ENCODE data around the gene CLPTM1.
"Not testable (repeated sequence)": the region's sequence is repeated elsewhere in the genome, so short reads cannot be mapped to it uniquely, and the experiment has no call there.

Gene CLPTM1

DNA sequence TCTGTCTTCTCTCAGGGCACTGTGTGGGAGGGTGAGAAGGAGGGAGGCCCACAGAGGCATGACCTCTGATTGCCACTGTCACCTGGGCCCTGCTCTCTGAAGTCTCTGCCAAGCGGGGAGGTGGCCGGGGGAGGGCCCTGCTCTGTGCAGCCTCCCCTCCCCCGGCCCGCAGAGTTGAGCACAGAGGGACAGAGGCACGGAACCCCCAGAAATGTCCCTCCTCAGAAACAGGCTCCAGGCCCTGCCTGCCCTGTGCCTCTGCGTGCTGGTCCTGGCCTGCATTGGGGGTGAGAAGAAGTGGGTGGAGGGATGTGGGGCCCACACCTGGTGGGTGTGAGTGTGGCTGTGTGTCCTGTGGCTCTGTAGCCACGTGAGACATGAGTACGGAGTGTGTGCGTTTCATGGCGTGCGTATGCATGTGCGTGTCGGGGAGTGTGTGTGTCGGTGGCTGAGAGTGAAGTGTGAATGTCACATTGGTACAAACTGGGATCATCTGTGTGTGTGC is 13.1 kb upstream of the CLPTM1 start, which contains the start of gene APOC4:
TSS of gene APOC4 (plus strand) at position 171 of the 505 bp plus-strand sequence. CDS start at position 212, 41 bp downstream.
- DNase-seq = no peak

GRCh38 chr19:44943801-44944249 is 11.4 kb upstream of the CLPTM1 start:
- DNase-seq = peak; percentile 46

DNA sequence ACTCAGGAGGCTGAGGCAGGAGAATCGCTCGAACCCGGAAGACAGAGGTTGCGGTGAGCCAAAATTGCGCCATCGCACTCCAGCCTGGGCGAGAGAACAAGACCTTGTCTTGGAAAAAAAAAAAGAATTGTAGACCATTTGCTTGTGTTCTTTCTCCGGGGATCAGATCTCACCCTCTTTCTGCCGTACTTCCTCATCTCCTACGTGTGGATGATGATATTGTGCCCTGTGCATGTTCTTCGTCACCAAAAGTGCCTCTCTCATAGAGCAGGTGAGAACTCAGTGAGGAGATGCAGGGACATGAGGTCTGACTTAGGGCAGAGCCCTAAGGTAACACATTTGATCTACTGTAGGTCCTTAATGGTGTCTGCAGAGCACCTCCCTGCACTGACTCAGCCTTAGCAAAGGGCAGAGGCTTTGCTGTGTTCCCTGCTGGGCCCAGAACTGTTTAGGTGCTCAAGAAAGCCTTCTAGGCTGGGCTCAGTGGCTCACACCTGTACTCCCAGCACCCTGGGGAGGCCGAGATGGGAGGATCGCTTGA is 8.1 kb upstream of the CLPTM1 start:
- no peak for DNase-seq

DNA sequence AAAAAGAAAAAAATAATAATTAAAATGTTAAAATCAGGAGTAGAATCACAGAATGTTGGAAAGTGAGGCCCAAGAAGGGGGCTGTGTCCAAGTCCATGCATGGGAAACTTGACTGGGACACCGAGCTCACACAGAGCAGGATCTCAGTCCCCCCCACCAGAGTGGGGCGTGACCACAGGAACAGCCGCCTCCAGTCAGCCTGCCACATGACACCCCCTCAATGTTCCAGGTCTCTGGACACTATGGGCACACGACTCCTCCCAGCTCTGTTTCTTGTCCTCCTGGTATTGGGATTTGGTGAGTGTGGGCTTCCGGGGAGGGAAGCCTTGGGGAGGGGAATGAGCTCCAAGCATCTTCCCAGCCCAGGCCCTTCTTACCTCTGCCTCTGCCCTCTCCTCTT is 6.9 kb upstream of the CLPTM1 start:
- no peak for DNase-seq

- DNase-seq = no peak
Observed at GRCh38 chr19:44948763-44949374, 6.3 kb upstream of the CLPTM1 start.

DNA sequence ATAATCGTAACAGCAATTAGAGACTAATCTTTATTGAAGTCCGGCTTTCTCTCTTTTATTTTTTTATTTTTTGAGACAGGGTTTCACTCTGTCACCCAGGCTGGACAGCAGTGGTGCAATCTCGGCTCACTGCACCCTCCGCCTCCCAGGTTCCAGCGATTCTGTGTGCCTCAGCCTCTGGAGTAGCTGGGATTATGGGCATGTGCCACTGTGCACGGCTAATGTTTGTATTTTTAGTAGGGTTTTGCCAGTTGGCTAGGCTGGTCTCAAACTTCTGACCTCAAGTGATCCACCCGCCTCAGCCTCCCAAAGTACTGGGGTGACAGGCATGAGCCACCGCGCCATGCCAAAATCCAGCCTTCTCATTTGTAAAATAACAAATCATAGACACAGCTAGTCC is 5.6 kb upstream of the CLPTM1 start:
- DNase-seq = no peak

DNA sequence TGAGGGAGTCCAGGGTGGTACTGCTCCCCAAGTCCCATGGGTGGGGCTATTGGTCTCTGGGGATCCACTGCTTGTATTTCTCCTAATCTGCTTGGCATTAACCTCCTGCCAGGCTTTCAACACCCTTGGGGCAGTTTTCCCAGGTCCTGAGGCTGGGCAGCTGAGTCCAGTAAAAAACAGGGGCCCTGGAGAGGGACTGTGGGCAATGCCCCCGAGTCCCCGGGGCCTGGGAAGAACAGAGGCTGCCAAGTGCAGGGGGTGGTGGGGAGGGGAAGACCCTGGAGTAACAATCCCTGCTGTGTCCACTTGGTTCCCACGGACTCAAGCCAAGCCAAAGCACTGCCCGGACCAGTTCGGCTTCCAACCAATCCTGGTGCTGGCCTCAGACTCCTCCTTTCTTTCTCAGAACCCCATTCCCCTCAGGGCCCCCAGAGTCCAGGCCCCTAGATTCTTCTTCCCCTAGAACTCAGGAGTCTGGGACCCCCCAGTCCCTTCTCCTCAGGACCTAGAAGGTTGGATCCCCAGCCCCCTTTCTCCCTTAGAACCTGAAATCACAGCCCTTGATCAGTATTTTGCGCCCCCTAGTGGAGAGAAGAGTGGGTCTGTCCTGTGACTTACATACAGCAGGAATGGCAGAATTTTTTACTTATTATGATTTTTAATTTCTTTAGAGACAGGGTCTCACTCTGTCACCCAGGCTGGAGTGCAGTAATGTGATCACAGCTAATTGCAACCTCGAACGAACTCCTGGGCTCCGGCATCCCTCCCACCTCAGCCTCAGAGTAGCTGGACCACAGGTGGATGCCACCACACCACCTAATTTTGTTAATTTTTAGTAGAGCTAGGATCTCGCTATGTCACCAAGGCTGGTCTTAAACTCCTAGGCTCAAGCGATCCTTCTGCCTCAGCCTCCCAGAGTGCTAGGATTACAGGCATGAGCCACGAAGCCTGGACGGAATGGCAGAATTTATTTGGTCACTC is 3.7 kb upstream of the CLPTM1 start:
- DNase-seq = peak; percentile 89

- no peak for DNase-seq
Observed at GRCh38 chr19:44954278-44954648, 917 bp upstream of the CLPTM1 start.

DNA sequence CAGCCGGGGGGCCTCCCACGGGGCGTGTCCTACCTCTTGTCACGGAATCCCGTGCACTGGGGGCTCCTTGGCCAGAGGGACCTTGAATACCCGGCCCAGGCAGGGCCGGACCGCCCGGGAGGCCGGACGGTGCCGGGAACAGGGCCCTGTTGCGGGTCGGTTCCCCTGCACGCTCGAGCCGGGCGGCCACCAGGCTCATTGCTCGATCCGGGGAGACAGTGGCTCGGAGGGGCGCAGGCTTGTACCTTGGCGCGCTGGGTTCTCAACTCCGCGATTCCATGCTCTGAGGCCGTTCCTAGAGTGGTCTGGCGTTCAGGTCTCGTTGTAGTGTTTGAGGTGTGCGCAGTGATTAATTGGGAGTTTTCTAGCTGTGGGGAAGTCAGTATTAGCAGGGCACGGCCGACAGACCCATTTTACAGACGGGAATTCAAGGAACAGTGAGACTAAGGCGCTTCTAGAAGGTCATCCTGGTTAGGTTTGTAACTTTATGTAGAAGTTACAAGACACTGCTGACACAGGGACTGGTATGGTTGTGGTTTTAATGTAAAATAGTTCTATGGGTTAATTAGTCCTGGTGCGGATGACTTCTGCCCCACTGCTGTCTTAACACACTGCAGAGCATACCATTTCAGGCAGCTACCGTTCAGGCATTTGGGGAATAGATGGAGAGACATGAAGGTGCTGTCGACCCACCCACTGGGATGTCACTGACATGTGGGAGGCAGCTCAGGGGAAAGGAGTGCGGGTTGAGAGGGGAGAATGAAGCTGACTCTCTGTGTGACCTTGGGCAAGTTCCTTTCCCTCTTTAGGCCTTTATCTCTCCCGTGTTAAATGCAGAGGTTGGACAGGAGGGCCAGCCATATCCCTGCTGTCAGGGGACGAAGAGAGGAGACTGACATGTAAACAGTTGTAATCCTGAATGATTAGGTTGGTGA is 592 bp downstream of the CLPTM1 start:
- no peak for DNase-seq

GRCh38 chr19:44957526-44957925 is 2.3 kb downstream of the CLPTM1 start:
- DNase-seq = no peak

GRCh38 chr19:44958090-44958489 is 2.9 kb downstream of the CLPTM1 start:
- no peak for DNase-seq

DNA sequence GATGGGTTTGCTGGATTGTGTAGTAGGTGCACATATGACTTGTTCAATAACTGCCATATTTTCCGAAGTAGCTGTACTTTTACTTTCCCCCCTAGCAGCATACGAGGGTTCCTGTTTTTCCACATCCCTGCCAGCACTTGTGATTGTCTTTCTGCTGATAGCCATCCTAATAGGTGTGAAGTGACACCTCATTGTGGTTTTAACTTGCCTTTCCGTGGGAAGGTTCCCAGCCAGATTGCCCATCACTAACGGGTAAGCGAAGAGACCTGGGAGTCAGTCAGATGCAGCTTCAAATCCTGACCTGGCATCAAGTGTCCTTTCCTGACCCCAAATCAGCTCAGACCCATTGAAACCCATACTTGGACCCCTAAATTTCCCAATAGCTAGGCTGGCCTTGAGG is 4.5 kb downstream of the CLPTM1 start:
- no peak for DNase-seq

GRCh38 chr19:44960906-44961728 is 5.9 kb downstream of the CLPTM1 start:
- no peak for DNase-seq

DNA sequence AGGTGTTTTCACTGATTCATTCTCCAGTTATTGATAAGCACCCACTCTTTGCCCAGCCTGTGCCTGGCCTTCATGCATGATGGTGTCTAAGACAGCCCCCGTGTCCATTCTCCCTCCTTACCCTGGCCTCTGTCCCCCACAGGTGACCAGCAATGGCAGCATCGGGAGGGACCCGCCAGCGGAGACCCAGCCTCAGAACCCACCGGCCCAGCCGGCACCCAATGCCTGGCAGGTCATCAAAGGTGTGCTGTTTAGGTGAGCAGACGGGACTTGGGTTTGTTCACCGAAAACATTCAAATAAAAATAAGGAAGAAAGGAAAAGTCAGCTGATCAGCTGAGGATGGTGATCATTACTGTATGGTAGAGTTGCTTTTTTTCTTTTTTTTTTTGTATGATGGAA is 6.6 kb downstream of the CLPTM1 start:
- DNase-seq = no peak

GRCh38 chr19:44968118-44968517 is 12.9 kb downstream of the CLPTM1 start:
- no peak for DNase-seq

GRCh38 chr19:44968670-44969069 is 13.5 kb downstream of the CLPTM1 start:
- DNase-seq = no peak

DNA sequence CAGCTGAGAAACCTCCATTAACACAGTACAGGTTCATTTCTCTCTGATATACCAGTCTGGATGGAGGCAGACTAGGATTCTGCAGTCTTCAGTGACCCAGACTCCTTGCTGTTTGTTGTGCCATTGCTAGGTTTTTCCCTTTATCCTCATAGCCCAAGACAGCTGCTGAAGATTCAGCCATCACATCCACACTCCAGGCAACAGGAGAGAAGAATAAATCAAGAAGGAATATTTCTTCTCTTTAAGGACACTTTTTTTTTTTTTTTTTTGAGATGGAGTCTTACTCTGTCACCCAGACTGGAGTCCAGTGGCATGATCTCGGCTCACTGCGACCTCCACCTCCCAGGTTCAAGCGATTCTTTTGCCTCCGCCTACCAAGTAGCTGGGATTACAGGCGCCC is 14.3 kb downstream of the CLPTM1 start:
- no peak for DNase-seq

DNA sequence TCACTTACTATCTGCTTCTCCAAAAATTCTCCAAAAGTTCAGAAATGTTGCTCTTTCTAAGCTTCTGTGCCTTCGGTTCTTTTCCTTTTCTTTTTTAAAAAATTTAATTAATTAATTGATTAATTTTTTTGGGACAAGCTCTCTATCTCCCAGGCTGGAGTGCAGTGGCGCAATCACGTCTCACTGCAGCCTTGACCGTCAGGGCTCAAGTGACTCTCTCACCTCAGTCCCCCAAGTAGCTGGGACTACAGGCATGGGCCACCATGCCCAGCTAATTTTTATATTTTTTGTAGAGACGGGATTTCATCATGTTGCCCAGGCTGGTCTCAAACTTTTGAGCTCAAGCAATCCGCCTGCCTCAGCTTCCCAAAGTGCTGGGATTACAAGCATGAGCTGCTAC is 16.3 kb downstream of the CLPTM1 start:
- DNase-seq = not testable (repeated sequence)

DNA sequence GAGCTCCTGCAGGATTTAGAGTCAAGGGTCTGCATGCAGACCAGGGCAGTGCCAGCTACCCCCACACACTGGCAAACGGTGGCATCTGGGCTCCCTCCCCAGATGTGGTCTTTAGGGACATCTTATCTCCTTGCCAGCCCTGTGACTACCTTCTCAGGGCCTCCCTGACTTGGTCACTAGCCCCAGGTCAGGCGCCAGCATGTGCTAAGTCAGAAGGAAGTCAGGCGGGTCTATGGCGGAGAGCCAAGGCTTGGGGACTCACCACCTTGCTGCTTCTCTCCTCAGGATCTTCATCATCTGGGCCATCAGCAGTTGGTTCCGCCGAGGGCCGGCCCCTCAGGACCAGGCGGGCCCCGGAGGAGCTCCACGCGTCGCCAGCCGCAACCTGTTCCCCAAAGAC is 17.6 kb downstream of the CLPTM1 start:
- no peak for DNase-seq

- no peak for DNase-seq
Observed at GRCh38 chr19:44973982-44974735, 19.0 kb downstream of the CLPTM1 start.

DNA sequence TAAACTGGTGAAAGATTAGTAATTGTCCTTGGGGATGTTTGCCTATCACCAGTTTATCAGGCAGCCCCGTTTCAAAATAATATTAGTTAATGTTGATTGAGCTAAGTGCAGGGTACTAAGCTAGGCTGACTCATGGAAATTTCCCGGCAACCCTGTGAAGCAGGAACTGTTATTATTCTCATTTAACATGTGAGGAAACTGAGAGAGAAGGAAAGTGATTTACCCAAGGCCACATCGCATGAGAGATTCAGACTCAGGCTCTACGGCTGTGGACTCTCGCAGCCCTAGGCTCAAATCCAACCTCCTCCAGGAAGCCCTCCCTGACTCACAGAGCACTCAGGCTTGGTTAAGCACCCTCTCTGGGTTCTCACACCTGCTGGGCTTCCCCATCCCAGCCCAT is 19.7 kb downstream of the CLPTM1 start:
- no peak for DNase-seq
